Common myeloid progenitor, CD34-positive (primary cell): Measurements from ENCODE around the gene SLC34A3.

ENCODE experiments used
- CTCF ChIA-PET: fragments of 350-600 bp; sonication (Branson Sonifier 250); formaldehyde crosslinking; loops from one replicate; lab custom pipeline; 2021; ENCODE audit warnings: antibody characterized with exemption; lab: Charles Lee
- POLR2A ChIA-PET: fragments of 350-600 bp; sonication (Branson Sonifier 250); formaldehyde crosslinking; loops from one replicate; lab custom pipeline; 2021; ENCODE audit warnings: antibody characterized with exemption; lab: Charles Lee
- DNase-seq, 3 donors: peaks; one replicate each; pipeline versions ENCODE4 v3.0.0 to v3.0.0-alpha.2; 2013
- H3K27ac ChIP-seq, 2 experiments: 1 replicate in 1 of 2; 2 replicates in 1 of 2; pipeline ENCODE4 v1.7.0; 2013; ENCODE audit warnings: inconsistent platforms in 2 of 2, low read length in 2 of 2, mild to moderate bottlenecking in 2 of 2, low read depth in 1 of 2, moderate library complexity in 1 of 2; ENCODE audit not compliant: severe bottlenecking in 2 of 2, insufficient read depth in 1 of 2, poor library complexity in 1 of 2
- H3K27me3 ChIP-seq, 5 experiments: replicated peaks in 2 of 5; 1 replicate in 3 of 5; 2 replicates in 2 of 5; pipeline versions ENCODE4 v1.6.1 to v1.7.0; 2013; ENCODE audit warnings: low read length in 4 of 5, mild to moderate bottlenecking in 2 of 5, moderate library complexity in 2 of 5, inconsistent platforms in 1 of 5; ENCODE audit not compliant: insufficient read depth in 5 of 5, control insufficient read depth in 4 of 5
- H3K36me3 ChIP-seq, 4 experiments: 1 replicate in 2 of 4; 2 replicates in 2 of 4; pipeline versions ENCODE4 v1.6.1 to v1.7.0; 2013; ENCODE audit warnings: low read length in 3 of 4, control low read depth in 1 of 4, mild to moderate bottlenecking in 1 of 4; ENCODE audit not compliant: control insufficient read depth in 4 of 4, insufficient read depth in 4 of 4
- H3K4me1 ChIP-seq, 4 experiments: 1 replicate in 3 of 4; 2 replicates in 1 of 4; pipeline versions ENCODE4 v1.6.1 to v1.7.1; 2013; ENCODE audit warnings: low read length in 3 of 4, mild to moderate bottlenecking in 3 of 4, control low read depth in 1 of 4, inconsistent platforms in 1 of 4, moderate library complexity in 1 of 4; ENCODE audit not compliant: control insufficient read depth in 4 of 4, insufficient read depth in 4 of 4; ENCODE audit errors: control extremely low read depth in 1 of 4
- H3K4me3 ChIP-seq, 7 experiments: 1 replicate in 4 of 7; 2 replicates in 3 of 7; pipeline versions ENCODE4 v1.5.1 to v1.7.0; 2013; ENCODE audit warnings: mild to moderate bottlenecking in 7 of 7, low read length in 6 of 7, moderate library complexity in 6 of 7, inconsistent platforms in 2 of 7, low read depth in 2 of 7, control low read depth in 1 of 7; ENCODE audit not compliant: insufficient read depth in 4 of 7, control insufficient read depth in 1 of 7; ENCODE audit errors: extremely low read depth in 1 of 7
- H3K9me3 ChIP-seq, 5 experiments: 1 replicate in 4 of 5; 2 replicates in 1 of 5; pipeline versions ENCODE4 v1.6.1 to v1.7.1; 2013; ENCODE audit warnings: low read length in 4 of 5, mild to moderate bottlenecking in 2 of 5, inconsistent platforms in 1 of 5, low read depth in 1 of 5, moderate library complexity in 1 of 5; ENCODE audit not compliant: control insufficient read depth in 4 of 5, insufficient read depth in 2 of 5; ENCODE audit errors: control extremely low read depth in 1 of 5
- WGBS: methylation state at CpG from one replicate; pipeline ENCODE4 v1.1.5; 2013; ENCODE audit not compliant: insufficient coverage; 5-methylcytosine and 5-hydroxymethylcytosine counted together

SLC34A3 gene

DNA sequence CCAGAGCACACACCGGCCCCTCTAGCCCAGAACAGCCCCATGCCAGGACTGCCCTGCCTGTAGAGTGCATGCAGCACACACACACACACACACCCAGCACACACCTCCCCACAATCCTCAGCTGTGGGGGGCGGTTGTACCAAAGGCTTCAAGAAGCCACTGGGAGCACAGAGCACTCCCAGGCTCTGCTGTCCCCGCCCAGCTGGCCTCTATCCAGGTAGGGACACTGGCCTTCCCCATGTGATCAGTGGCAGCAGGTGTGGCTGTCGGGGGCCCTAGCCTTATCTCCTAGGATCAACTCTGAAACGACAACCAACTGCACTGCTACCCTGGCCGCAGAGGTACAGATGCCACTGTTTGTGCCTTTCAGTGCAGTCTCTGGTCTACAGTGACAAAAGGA, 44.3 kb upstream of the SLC34A3 start:
- Histone ChIP-seq H3K36me3 (peaks cover 5 to 71% (median 48%) of the 10 kb centered on the region in 4 experiments), H3K9me3 (no peaks in the 10 kb centered on the region), H3K4me1 (peaks cover 3 to 39% (median 36%) of the 10 kb centered on the region in 4 experiments), H3K27me3 (no peaks in the 10 kb centered on the region), H3K27ac (no peak overlapping the region), H3K4me3 (no peak overlapping the region)
- ChIA-PET POLR2A (interaction anchor here (0.6 kb wide), 1 partner anchor 437 kb away, joined by 8 read pairs; no protein-coding TSS in a partner anchor), CTCF (interaction anchor here (1.8 to 6.1 kb wide), 2 partner anchors 10 to 15 kb away, joined by 5 to 33 read pairs; partner anchors contain the start of gene TPRN)
- no peak for DNase-seq
- 96% methylated on average over 4 of the region's 6 CpGs for WGBS

DNA sequence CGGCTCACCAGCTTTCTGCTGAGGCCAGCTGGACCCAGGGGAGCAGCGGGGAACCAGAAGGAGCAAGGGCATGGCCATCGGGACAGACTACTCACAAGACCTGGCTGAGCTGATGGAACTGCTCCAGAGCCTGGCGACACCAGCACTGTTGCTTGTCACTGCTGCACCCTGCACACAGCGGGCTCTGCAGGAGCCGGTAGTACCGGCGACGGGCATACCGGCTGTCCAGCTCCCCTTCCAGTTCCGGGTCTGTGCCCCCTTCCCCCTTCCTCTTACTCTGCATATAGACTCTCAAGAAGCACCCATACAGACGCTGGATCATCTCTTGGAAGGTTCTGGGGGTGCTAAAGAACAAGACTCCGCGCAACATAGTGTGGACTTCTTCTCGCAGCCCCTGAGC, 43.3 kb upstream of the SLC34A3 start:
- ChIA-PET POLR2A (interaction anchor here (2.0 kb wide), 1 partner anchor 19 kb away, joined by 4 read pairs; no protein-coding TSS in a partner anchor), CTCF (interaction anchor here (1.5 to 6.1 kb wide), 6 partner anchors 7 to 50 kb away, joined by 3 to 33 read pairs (median 7); partner anchors contain the start of genes RNF224 and TPRN)
- peak overlapping the region; percentile 90 to 99 (median 96) for H3K4me3 ChIP-seq
- H3K4me1 ChIP-seq, result peaks cover 3 to 39% (median 36%) of the 10 kb centered on the region in 4 experiments
- H3K27ac ChIP-seq, result peak overlapping the region; percentile 70 to 90
- no peaks in the 10 kb centered on the region for H3K27me3 ChIP-seq
- DNase-seq, result no peak
- 95% methylated on average over 13 of the region's 15 CpGs for WGBS
- no peaks in the 10 kb centered on the region for H3K9me3 ChIP-seq
- H3K36me3 ChIP-seq, result peaks cover 5 to 75% (median 48%) of the 10 kb centered on the region in 4 experiments

DNA sequence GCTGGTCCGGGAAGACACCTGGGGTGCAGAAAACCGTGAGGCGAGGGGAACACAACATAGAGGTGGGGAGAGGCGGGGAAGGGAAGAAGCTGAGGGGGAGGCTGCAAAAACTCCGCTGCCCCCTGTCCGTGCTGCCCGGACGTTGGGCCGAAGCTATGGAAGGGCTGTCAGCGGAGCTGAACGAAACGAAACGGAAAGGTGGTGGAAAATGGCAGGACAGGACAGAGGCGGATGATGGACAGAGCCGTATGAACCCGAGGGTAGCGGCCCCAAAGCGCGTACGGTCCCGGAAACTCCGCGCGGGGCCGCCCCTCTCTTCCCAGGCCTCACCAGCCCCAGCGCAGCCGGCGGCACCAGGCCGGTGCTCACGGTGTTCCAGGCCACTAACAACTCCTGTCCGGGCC, 42.6 kb upstream of the SLC34A3 start:
- peak overlapping the region; percentile 70 to 90 for H3K27ac ChIP-seq
- H3K36me3 ChIP-seq, result peaks cover 5 to 74% (median 41%) of the 10 kb centered on the region in 4 experiments
- H3K4me3 ChIP-seq, result peak overlapping the region; percentile 90 to 99 (median 96)
- WGBS, result 1% methylated on average over 21 of the region's 31 CpGs
- no peaks in the 10 kb centered on the region for H3K9me3 ChIP-seq
- ChIA-PET POLR2A (interaction anchor here (1.3 to 2.0 kb wide), 2 partner anchors 18 to 36 kb away, joined by 4 read pairs; partner anchors contain the start of gene CYSRT1), CTCF (interaction anchor here (1.0 to 6.1 kb wide), 10 partner anchors 8 to 100 kb away, joined by 3 to 33 read pairs (median 4); partner anchors contain the start of genes RNF224 and TPRN)
- DNase-seq, result no peak
- peaks cover 3 to 39% (median 36%) of the 10 kb centered on the region in 4 experiments for H3K4me1 ChIP-seq
- H3K27me3 ChIP-seq, result no peaks in the 10 kb centered on the region

DNA sequence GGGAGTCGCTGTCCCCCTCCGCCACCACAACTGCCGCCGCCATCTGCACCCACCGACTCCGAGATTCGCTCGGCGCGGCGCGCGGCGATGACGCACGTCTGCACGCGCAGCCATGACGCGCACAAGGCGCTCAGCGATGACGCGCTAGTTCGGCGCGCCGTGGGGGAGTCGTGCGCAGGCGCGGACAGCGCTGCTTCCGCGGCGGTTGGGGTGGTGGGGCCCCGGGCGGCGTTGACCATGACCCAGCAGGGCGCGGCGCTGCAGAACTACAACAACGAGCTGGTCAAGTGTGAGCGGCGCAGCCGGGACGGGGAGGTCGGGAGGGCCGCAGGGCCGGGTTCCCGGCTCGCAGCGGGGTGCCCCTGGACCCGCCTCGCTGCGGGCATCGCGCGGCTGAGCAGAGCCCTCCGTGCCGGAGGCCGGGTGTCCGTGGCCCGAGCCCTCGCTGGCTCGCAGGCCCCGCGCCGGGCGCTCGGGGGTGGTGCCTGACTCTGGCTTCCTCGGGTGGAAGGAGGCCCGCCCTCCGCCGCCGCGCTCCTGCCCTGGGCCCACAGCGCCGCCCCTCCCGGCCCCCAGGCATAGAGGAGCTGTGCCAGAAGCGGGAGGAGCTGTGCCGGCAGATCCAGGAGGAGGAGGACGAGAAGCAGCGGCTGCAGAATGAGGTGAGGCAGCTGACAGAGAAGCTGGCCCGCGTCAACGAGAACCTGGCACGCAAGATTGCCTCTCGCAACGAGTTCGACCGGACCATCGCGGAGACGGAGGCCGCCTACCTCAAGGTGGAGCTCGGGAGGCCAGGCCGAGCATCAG, 42.0 kb upstream of the SLC34A3 start, which contains the start of the genes ANAPC2 and SSNA1:
ANAPC2 (minus strand) TSS at position 71 of the 807 bp plus-strand sequence; CDS start at position 43, 28 bp downstream.
SSNA1 (plus strand) TSS at position 187 of the 807 bp plus-strand sequence; CDS start at position 238, 51 bp downstream.
- Histone ChIP-seq H3K27me3 (no peaks in the 10 kb centered on the region), H3K4me3 (peak within 1 kb of the TSS; percentile 90 to 99 (median 96)), H3K27ac (peak within 1 kb of the TSS; percentile 70 to 90), H3K36me3 (peaks cover 5 to 69% (median 35%) of the 10 kb centered on the region in 4 experiments), H3K9me3 (no peaks in the 10 kb centered on the region), H3K4me1 (peaks cover 3 to 39% (median 36%) of the 10 kb centered on the region in 4 experiments)
- under 1% methylated on average over 78 of the region's 98 CpGs for WGBS
- ChIA-PET CTCF (interaction anchor here (0.6 to 6.1 kb wide), 17 partner anchors 8 to 100 kb away, joined by 3 to 33 read pairs (median 4); partner anchors contain the start of genes CYSRT1, LRRC26, RNF208 and RNF224), POLR2A (interaction anchor here (0.7 to 2.0 kb wide), 4 partner anchors 12 to 36 kb away, joined by 3 to 6 read pairs (median 4); partner anchors contain the start of genes CYSRT1 and TPRN)
- DNase-seq, result peak; percentile 92 to 97 (median 94)

DNA sequence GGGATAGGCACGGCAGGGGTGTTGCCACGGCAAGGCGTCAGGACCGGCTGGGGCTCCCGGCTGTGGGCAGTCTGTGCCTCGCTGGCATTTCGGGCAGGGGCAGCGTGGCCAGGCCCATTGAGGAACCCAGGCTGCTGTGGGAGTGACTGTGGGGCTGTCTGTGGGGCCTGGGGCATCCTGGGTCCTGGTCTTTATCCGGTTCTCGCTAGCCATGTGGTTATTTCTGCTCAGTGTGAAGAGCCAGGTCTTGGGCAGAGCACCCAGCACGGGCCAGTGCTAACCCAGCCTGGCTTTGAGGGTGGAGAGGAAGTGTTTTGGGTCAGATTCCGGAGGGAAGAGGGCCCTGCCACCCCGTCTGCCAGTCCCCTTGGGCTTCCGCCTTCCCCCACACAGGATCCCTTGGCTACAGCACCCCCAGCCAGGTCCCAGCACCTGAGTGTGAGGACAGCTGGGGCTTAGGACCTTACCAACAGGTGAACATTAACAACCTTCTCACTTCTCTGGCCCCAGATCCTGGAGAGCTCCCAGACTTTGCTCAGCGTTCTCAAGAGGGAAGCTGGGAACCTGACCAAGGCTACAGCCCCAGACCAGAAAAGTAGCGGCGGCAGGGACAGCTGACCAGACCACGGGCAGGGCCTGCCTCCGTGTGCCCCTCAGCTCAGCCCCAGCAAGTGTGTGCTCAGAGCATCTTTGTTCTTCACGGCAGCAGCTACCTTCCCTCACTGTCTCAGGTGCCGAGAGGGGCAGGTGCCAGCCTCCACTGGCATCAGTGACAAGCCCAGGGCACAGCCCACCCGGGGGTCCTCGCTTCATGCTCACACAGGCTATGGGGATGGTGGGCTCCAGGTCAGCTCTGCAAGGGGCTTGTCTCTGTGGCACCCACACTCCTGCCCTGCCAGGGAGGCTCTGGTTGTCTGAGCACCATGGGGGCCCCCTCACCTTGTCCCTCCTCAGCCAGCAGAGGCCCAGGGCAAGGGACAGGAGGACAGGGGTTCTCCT, 41.1 kb upstream of the SLC34A3 start:
- Histone ChIP-seq H3K27me3 (no peaks in the 10 kb centered on the region), H3K36me3 (peaks cover 5 to 61% (median 29%) of the 10 kb centered on the region in 4 experiments), H3K9me3 (no peaks in the 10 kb centered on the region), H3K27ac (peak overlapping the region; percentile 68 to 90), H3K4me1 (peaks cover 3 to 39% (median 36%) of the 10 kb centered on the region in 4 experiments), H3K4me3 (peak overlapping the region; percentile 90 to 99 (median 96))
- DNase-seq, result no peak
- 57% methylated on average over 14 of the region's 23 CpGs for WGBS
- POLR2A ChIA-PET, result interaction anchor here (0.7 to 2.0 kb wide), 4 partner anchors 11 to 35 kb away, joined by 3 to 6 read pairs (median 4); partner anchors contain the start of genes CYSRT1 and TPRN
- CTCF ChIA-PET, result interaction anchor here (0.6 to 6.1 kb wide), 18 partner anchors 9 to 60 kb away, joined by 3 to 33 read pairs (median 4); partner anchors contain the start of genes CYSRT1, LRRC26, RNF208 and RNF224
